Stimulated activated CD8-positive, alpha-beta memory T cell treated with anti-CD3 and anti-CD28 coated beads, Interleukin-12 subunit alpha, Interleukin-12 subunit beta, amount 100 ng/mL, for 4 hours (primary cell): ENCODE data around the gene NBL1.

Experiments used
- DNase-seq: peaks from one replicate; pipeline ENCODE4 v3.0.0-alpha.2; 2020; ENCODE audit warnings: low read depth

Gene NBL1

GRCh38 chr1:19670787-19671186, 26.7 kb downstream of the NBL1 start:
- DNase-seq = no peak

GRCh38 chr1:19672237-19672636, 28.1 kb downstream of the NBL1 start:
- no peak for DNase-seq

- DNase-seq = no peak
Observed at GRCh38 chr1:19675797-19676196, 31.7 kb downstream of the NBL1 start.

GRCh38 chr1:19676438-19676922, 32.4 kb downstream of the NBL1 start:
- DNase-seq = no peak

- DNase-seq = no peak
Observed at GRCh38 chr1:19678493-19678892, 34.4 kb downstream of the NBL1 start.

- DNase-seq = no peak
Observed at GRCh38 chr1:19678931-19679453, 34.9 kb downstream of the NBL1 start.

- DNase-seq = no peak
Observed at GRCh38 chr1:19679691-19680090, 35.6 kb downstream of the NBL1 start.

GRCh38 chr1:19680644-19681043, 36.5 kb downstream of the NBL1 start:
- no peak for DNase-seq

GRCh38 chr1:19682257-19682656, 38.1 kb downstream of the NBL1 start:
- no peak for DNase-seq

GRCh38 chr1:19682901-19683300, 38.8 kb downstream of the NBL1 start:
- no peak for DNase-seq

GRCh38 chr1:19683351-19683750, 39.2 kb downstream of the NBL1 start:
- DNase-seq = no peak

- DNase-seq = no peak
Observed at GRCh38 chr1:19684677-19685076, 40.6 kb downstream of the NBL1 start.

GRCh38 chr1:19685994-19686393, 41.9 kb downstream of the NBL1 start:
- no peak for DNase-seq

GRCh38 chr1:19687414-19687813, 43.3 kb downstream of the NBL1 start:
- DNase-seq = no peak

GRCh38 chr1:19688041-19688842, 44.1 kb downstream of the NBL1 start:
- DNase-seq = no peak

GRCh38 chr1:19689085-19689757, 45.1 kb downstream of the NBL1 start:
- no peak for DNase-seq

GRCh38 chr1:19689856-19690255, 45.7 kb downstream of the NBL1 start:
- no peak for DNase-seq

- no peak for DNase-seq
Observed at GRCh38 chr1:19690342-19690741, 46.2 kb downstream of the NBL1 start.

GRCh38 chr1:19694298-19694697, 50.2 kb downstream of the NBL1 start:
- no peak for DNase-seq

- DNase-seq = no peak
Observed at GRCh38 chr1:19695772-19696171, 51.7 kb downstream of the NBL1 start.

- no peak for DNase-seq
Observed at GRCh38 chr1:19696820-19697219, 52.7 kb downstream of the NBL1 start.

GRCh38 chr1:19698181-19698580, 54.1 kb downstream of the NBL1 start:
- DNase-seq = no peak

GRCh38 chr1:19700079-19700777, 56.1 kb downstream of the NBL1 start:
- DNase-seq = no peak
